H1 (cell line): ENCODE results near the gene FIZ1. TPM values are rescaled to one million over a fixed set of nuclear protein-coding genes. Genes with fewer than 3 reads are reported as not detected.

Source experiments
- CBX8 ChIP-seq: fragments of 300-800, 300-1000 bp; sonication (generic); IDR thresholded peaks from 2 replicates; pipeline ENCODE4 v1.7.1; 2016; ENCODE audit warnings: low read depth, low read length, borderline replicate concordance
- CEBPB ChIP-seq: IDR thresholded peaks from 2 replicates; pipeline ENCODE4 v1.6.1; 2012; ENCODE audit warnings: low read depth, low read length
- CHD7 ChIP-seq: fragments of 300-600 bp; sonication (generic); IDR thresholded peaks from 2 replicates; pipeline ENCODE4 v1.7.1; 2012; ENCODE audit warnings: low read length, moderate library complexity, mild to moderate bottlenecking, inconsistent platforms; ENCODE audit not compliant: insufficient replicate concordance
- EZH2 ChIP-seq: fragments of 200-600 bp; sonication (generic); IDR thresholded peaks from 2 replicates; pipeline ENCODE4 v1.7.1; 2012; ENCODE audit warnings: low read depth, mild to moderate bottlenecking, moderate library complexity, low read length, inconsistent platforms; ENCODE audit not compliant: severe bottlenecking
- FOSL1 ChIP-seq: IDR thresholded peaks from 2 replicates; pipeline ENCODE4 v1.6.1; 2011; ENCODE audit warnings: mild to moderate bottlenecking, low read depth, low read length, moderate library complexity; ENCODE audit not compliant: insufficient read depth
- GTF2F1 ChIP-seq: IDR thresholded peaks from 2 replicates; pipeline ENCODE4 v1.6.1; 2012; ENCODE audit warnings: low read depth, low read length, improper control_type of control experiment, borderline replicate concordance
- SIRT6 ChIP-seq: IDR thresholded peaks from one replicate; pipeline ENCODE4 v1.7.1; 2012; ENCODE audit warnings: low read length, inconsistent platforms
- SUZ12 ChIP-seq: fragments of 200-600 bp; sonication (generic); IDR thresholded peaks from 2 replicates; pipeline ENCODE4 v1.6.1; 2012; ENCODE audit warnings: mild to moderate bottlenecking, inconsistent platforms, low read length, moderate library complexity, mixed read lengths
- TEAD4 ChIP-seq: IDR thresholded peaks from 2 replicates; pipeline ENCODE4 v1.6.1; 2012; ENCODE audit warnings: low read depth, low read length, inconsistent platforms, mixed read lengths
- YY1 ChIP-seq: IDR thresholded peaks from 2 replicates; pipeline ENCODE4 v1.6.1; 2011; ENCODE audit warnings: low read depth, mild to moderate bottlenecking, low read length
- polyA plus RNA-seq, 7 experiments: library from polyadenylated mRNA; depleted of rRNA in 3 of 7; stranded (reverse) in 5 of 7; unstranded in 2 of 7; fragments of >200 nt in 5 of 7; fragments of 200-250 nt in 2 of 7; gene quantifications; 1 replicate in 5 of 7; 2 replicates in 1 of 7; 4 replicates in 1 of 7; pipeline versions ENCODE4 v1.2.1 to v1.2.3, GENCODE V29; 2011 to 2013; ENCODE audit warnings: missing spikeins in 2 of 7, mixed read lengths in 2 of 7
- total RNA-seq: library from RNA; stranded (reverse); fragmentation: NEBNext Ultra II Directional; extraction: Animal tissue kit (Norgen Biotek cat#: 25700); gene quantifications from 2 replicates; pipeline ENCODE4 v1.2.1, GENCODE V29; 2021

The FIZ1 gene
- total and polyA plus RNA-seq, 2 of the 8 experiments (the other 6 are each of a cell fraction or from before 2014, with no cell fraction given), result 9.1 to 18.5 TPM

- TF ChIP-seq CHD7 (no peak), CEBPB (no peak), TEAD4 (no peak), YY1 (no peak), GTF2F1 (no peak), SIRT6 (no peak), CBX8 (no peak), EZH2 (no peak), SUZ12 (no peak), FOSL1 (no peak)
Observed at GRCh38 chr19:55553217-55554182, 45.8 kb downstream of the FIZ1 start (continued).
